HepG2 (cell line): ENCODE data around the gene MAN2C1. TPM values are rescaled to one million over a fixed set of nuclear protein-coding genes. Genes with fewer than 3 reads are reported as not detected.
A peak's percentile ranks its signal among the peaks of the same experiment; 100 is the strongest.

Experiments
- ARNTL ChIP-seq: sonication (generic); formaldehyde crosslinking; IDR thresholded peaks from 2 replicates; pipeline ENCODE4 v1.4.0; 2020; ENCODE audit warnings: mild to moderate bottlenecking, missing genetic modification reagents
- DZIP1 ChIP-seq: sonication (generic); formaldehyde crosslinking; IDR thresholded peaks from 2 replicates; pipeline ENCODE4 v1.5.0; 2020; ENCODE audit warnings: mild to moderate bottlenecking, missing genetic modification reagents
- E2F1 ChIP-seq: sonication (generic); formaldehyde crosslinking; IDR thresholded peaks from 2 replicates; pipeline ENCODE4 v1.5.0; 2020; ENCODE audit warnings: missing genetic modification reagents
- FOXJ3 ChIP-seq: sonication (generic); formaldehyde crosslinking; IDR thresholded peaks from 2 replicates; pipeline ENCODE4 v1.4.0; 2020; ENCODE audit warnings: missing genetic modification reagents, mild to moderate bottlenecking, borderline replicate concordance
- HOXA3 ChIP-seq: sonication (generic); formaldehyde crosslinking; IDR thresholded peaks from 2 replicates; pipeline ENCODE4 v1.5.0; 2020; ENCODE audit warnings: missing genetic modification reagents
- NFKBIZ ChIP-seq: IDR thresholded peaks from 2 replicates; pipeline ENCODE4 v1.6.1; 2018; ENCODE audit warnings: missing genetic modification reagents, missing compliant biosample characterization
- NFYC ChIP-seq: IDR thresholded peaks from 2 replicates; pipeline ENCODE4 v1.6.1; 2016; ENCODE audit warnings: missing genetic modification reagents, missing compliant biosample characterization
- PITX1 ChIP-seq: sonication (generic); formaldehyde crosslinking; IDR thresholded peaks from 2 replicates; pipeline ENCODE4 v1.5.1; 2020; ENCODE audit warnings: mild to moderate bottlenecking, missing genetic modification reagents
- RBM39 ChIP-seq: fragments of 200-400 bp; formaldehyde crosslinking; IDR thresholded peaks from one replicate; pipeline ENCODE4 v1.6.1; 2018; ENCODE audit warnings: antibody characterized with exemption, mild to moderate bottlenecking, low read depth, low read length; ENCODE audit not compliant: poor library complexity, severe bottlenecking
- RFX1 ChIP-seq: fragments of 450-650 bp; IDR thresholded peaks from 2 replicates; pipeline ENCODE4 v1.6.1; 2017
- SALL1 ChIP-seq: sonication (generic); formaldehyde crosslinking; IDR thresholded peaks from 2 replicates; pipeline ENCODE4 v1.8.0; 2022; ENCODE audit warnings: mild to moderate bottlenecking, missing genetic modification reagents
- TCF7 ChIP-seq: sonication (generic); IDR thresholded peaks from 2 replicates; pipeline ENCODE4 v1.6.1; 2016; ENCODE audit warnings: antibody characterized with exemption, low read depth
- THRA ChIP-seq: sonication (generic); formaldehyde crosslinking; IDR thresholded peaks from 2 replicates; pipeline ENCODE4 v1.4.0; 2020; ENCODE audit warnings: missing genetic modification reagents, borderline replicate concordance
- ZBTB7A ChIP-seq: sonication (generic); formaldehyde crosslinking; IDR thresholded peaks from 2 replicates; pipeline ENCODE4 v1.8.0; 2022; ENCODE audit warnings: mild to moderate bottlenecking, missing genetic modification reagents
- ZNF121 ChIP-seq: sonication (generic); formaldehyde crosslinking; IDR thresholded peaks from 2 replicates; pipeline ENCODE4 v1.5.0; 2020; ENCODE audit warnings: mild to moderate bottlenecking, missing genetic modification reagents
- ZNF761 ChIP-seq: sonication (generic); formaldehyde crosslinking; conservative IDR thresholded peaks from 2 replicates; pipeline ENCODE4 v1.4.0; 2020; ENCODE audit warnings: mild to moderate bottlenecking, missing genetic modification reagents
- ZNF780A ChIP-seq: sonication (generic); formaldehyde crosslinking; IDR thresholded peaks from 2 replicates; pipeline ENCODE4 v1.8.0; 2022; ENCODE audit warnings: mild to moderate bottlenecking, missing genetic modification reagents, moderate library complexity
- ZNF788 ChIP-seq: sonication (generic); formaldehyde crosslinking; IDR thresholded peaks from 2 replicates; pipeline ENCODE4 v1.5.0; 2020; ENCODE audit warnings: mild to moderate bottlenecking, missing genetic modification reagents, borderline replicate concordance
- polyA plus RNA-seq, 8 experiments: library from polyadenylated mRNA; depleted of rRNA in 3 of 8; stranded (reverse) in 7 of 8; unstranded in 1 of 8; fragments of >200 nt; fragmentation: Illumina TruSeq in 4 of 8; extraction: Trizol in 4 of 8; gene quantifications; 2 replicates each; pipeline versions ENCODE4 v1.2.1 to v1.2.3, GENCODE V29; 2011 to 2016; ENCODE audit warnings: low read depth in 4 of 8, missing spikeins in 1 of 8, mixed read lengths in 1 of 8; ENCODE audit not compliant: insufficient read depth in 1 of 8
- total RNA-seq, 5 experiments: library from RNA; depleted of rRNA; stranded (reverse); fragments of >200 nt; fragmentation: Illumina TruSeq; extraction: Trizol; gene quantifications; 2 replicates each; pipeline ENCODE4 v1.2.3, GENCODE V29; 2016; ENCODE audit warnings: low read depth in 1 of 5
- TF ChIP-seq, protein P1 (sequence below): sonication (generic); formaldehyde crosslinking; conservative IDR thresholded peaks from 2 replicates; pipeline ENCODE4 v1.4.0; 2020; ENCODE audit warnings: missing genetic modification reagents
- TF ChIP-seq, protein P2 (sequence below): sonication (generic); formaldehyde crosslinking; IDR thresholded peaks from 2 replicates; pipeline ENCODE4 v1.9.0; 2022; ENCODE audit warnings: low read depth, missing genetic modification reagents

MAN2C1 gene
- total and polyA plus RNA-seq, 2 of the 13 experiments (the other 11 are each of a cell fraction or from before 2014, with no cell fraction given): 62.6 to 71.0 TPM

DNA sequence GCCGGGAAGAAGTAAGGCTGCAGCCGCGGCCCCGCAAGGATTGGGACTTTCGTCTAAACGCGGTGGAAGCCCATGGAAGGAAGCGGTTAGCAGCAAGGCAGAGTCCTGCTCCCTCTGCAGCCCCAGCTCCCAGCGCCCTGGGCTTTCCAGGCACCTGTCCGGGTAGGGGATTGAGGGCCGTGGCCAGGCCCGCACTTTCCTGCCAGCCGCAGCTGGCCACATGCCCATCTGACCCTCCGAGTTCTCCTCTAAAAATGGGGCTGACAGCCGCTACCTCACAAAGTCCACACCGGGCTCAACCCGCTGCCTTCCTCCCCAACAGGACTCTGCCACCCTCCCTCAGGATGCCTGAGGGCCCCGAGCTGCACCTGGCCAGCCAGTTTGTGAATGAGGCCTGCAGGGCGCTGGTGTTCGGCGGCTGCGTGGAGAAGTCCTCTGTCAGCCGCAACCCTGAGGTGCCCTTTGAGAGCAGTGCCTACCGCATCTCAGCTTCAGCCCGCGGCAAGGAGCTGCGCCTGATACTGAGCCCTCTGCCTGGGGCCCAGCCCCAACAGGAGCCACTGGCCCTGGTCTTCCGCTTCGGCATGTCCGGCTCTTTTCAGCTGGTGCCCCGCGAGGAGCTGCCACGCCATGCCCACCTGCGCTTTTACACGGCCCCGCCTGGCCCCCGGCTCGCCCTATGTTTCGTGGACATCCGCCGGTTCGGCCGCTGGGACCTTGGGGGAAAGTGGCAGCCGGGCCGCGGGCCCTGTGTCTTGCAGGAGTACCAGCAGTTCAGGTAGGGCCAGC lies 19.7 kb downstream of the MAN2C1 start (continued):
- TF ChIP-seq DZIP1 (CRISPR knock-in tag): no peak
- TF ChIP-seq ZNF761 (CRISPR knock-in tag): no peak
- TF ChIP-seq TCF7: no peak
- TF ChIP-seq NFYC: no peak
- TF ChIP-seq RBM39: no peak
- 0 out of 2 replicates have a peak, but pooled peaks have one; percentile 57 for TF ChIP-seq ZNF788 (CRISPR knock-in tag)
- no peak for TF ChIP-seq THRA (CRISPR knock-in tag)
- TF ChIP-seq FOXJ3 (CRISPR knock-in tag): no peak
- no peak for TF ChIP-seq RFX1
- TF ChIP-seq SALL1 (CRISPR knock-in tag): no peak
- TF ChIP-seq ZNF121: no peak
- TF ChIP-seq, protein P1, sequence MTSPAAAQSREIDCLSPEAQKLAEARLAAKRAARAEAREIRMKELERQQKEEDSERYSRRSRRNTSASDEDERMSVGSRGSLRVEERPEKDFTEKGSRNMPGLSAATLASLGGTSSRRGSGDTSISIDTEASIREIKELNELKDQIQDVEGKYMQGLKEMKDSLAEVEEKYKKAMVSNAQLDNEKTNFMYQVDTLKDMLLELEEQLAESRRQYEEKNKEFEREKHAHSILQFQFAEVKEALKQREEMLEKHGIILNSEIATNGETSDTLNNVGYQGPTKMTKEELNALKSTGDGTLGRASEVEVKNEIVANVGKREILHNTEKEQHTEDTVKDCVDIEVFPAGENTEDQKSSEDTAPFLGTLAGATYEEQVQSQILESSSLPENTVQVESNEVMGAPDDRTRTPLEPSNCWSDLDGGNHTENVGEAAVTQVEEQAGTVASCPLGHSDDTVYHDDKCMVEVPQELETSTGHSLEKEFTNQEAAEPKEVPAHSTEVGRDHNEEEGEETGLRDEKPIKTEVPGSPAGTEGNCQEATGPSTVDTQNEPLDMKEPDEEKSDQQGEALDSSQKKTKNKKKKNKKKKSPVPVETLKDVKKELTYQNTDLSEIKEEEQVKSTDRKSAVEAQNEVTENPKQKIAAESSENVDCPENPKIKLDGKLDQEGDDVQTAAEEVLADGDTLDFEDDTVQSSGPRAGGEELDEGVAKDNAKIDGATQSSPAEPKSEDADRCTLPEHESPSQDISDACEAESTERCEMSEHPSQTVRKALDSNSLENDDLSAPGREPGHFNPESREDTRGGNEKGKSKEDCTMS (CRISPR knock-in tag): no peak
- TF ChIP-seq PITX1 (CRISPR knock-in tag): 0 out of 2 replicates have a peak, but pooled peaks have one; percentile 11
- TF ChIP-seq HOXA3 (CRISPR knock-in tag): no peak
- TF ChIP-seq E2F1 (CRISPR knock-in tag): no peak
- TF ChIP-seq ARNTL (CRISPR knock-in tag): no peak
- TF ChIP-seq ZNF780A: no peak
- no peak for TF ChIP-seq NFKBIZ (CRISPR knock-in tag)
- 0 out of 2 replicates have a peak, but pooled peaks have one; percentile 18 for TF ChIP-seq ZBTB7A (CRISPR knock-in tag)
- TF ChIP-seq, protein P2, sequence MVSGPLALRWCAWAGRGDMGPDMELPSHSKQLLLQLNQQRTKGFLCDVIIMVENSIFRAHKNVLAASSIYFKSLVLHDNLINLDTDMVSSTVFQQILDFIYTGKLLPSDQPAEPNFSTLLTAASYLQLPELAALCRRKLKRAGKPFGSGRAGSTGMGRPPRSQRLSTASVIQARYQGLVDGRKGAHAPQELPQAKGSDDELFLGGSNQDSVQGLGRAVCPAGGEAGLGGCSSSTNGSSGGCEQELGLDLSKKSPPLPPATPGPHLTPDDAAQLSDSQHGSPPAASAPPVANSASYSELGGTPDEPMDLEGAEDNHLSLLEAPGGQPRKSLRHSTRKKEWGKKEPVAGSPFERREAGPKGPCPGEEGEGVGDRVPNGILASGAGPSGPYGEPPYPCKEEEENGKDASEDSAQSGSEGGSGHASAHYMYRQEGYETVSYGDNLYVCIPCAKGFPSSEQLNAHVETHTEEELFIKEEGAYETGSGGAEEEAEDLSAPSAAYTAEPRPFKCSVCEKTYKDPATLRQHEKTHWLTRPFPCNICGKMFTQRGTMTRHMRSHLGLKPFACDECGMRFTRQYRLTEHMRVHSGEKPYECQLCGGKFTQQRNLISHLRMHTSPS: no peak
